ENCODE results near the gene STXBP4.

Gene STXBP4

DNA sequence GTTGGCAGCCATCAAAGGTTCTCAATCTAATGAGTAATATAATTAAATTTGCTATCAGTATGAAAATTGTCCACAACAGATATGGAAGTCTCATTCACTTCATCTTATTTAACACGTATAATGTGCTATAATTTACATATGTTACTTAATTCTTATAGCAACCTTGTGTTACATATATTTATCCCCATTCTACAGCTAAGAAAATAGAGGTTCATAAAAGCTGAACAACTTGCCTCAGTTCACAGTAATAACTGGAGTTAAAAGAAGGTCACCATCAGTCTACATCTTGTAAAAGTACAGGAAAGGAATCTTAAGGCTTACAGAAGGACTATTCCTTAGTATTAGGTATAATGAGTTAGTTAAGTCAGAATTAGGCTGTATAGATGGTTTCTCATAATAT, 27.9 kb downstream of the STXBP4 start:
- H3K27me3 ChIP-seq (ENCODE audit: control insufficient read depth, insufficient read depth, low read length): no peaks in the 10 kb centered on the region
- H3K36me3 ChIP-seq (ENCODE audit: control insufficient read depth, insufficient read depth, low read length): no peaks in the 10 kb centered on the region
- no peak overlapping the region for H3K4me3 ChIP-seq (ENCODE audit: low read length)
- H3K9me3 ChIP-seq (ENCODE audit: control insufficient read depth, low read length): no peaks in the 10 kb centered on the region
- no peak overlapping the region for H3K9ac ChIP-seq (ENCODE audit: low read length)
- H3K4me1 ChIP-seq (ENCODE audit: control insufficient read depth, insufficient read depth, low read length): no peaks in the 10 kb centered on the region

DNA sequence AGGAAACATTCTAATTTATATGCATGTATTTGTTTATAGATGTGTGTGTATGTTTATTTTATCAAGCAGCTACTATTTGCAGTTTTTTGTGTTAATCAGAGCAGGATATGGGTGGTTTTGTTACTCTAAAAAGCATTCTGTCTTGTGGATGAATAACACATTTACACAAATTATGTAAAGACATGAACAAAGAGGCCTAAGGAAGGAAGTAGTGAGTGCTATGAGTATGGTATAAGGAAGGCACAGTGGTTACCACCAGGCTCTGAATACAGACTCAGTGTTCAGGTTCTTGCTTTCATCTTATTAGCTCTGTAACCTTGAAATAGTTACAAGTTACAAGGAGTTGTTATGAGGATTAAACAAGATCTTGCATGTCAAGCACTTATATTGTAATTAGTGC, 33.9 kb downstream of the STXBP4 start:
- no peaks in the 10 kb centered on the region for H3K4me1 ChIP-seq (ENCODE audit: control insufficient read depth, insufficient read depth, low read length)
- H3K27me3 ChIP-seq (ENCODE audit: control insufficient read depth, insufficient read depth, low read length): no peaks in the 10 kb centered on the region
- no peaks in the 10 kb centered on the region for H3K36me3 ChIP-seq (ENCODE audit: control insufficient read depth, insufficient read depth, low read length)
- H3K9me3 ChIP-seq (ENCODE audit: control insufficient read depth, low read length): no peaks in the 10 kb centered on the region
- H3K4me3 ChIP-seq (ENCODE audit: low read length): no peak overlapping the region
- no peak overlapping the region for H3K9ac ChIP-seq (ENCODE audit: low read length)

DNA sequence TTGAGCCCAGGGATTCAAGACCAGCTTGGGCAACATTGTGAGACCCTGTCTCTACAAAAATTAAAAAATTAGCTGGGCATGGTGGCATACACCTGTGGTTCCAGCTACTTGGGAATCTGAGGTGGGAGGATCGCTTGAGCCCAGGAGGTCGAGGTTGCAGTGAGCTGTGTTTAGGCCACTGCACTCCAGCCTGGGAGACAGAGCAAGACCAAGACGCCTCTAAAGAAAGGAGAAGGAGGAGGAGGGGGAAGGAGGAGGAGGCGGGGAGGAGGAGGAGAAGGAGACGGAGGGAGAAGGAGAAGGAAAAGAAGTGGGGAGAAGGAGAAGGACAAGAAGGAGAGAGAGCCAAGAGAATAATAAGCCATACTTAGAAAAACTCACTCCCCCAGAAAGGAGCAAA, 35.9 kb downstream of the STXBP4 start:
- Histone ChIP-seq H3K9me3 (ENCODE audit: control insufficient read depth, low read length) (no peaks in the 10 kb centered on the region), H3K4me1 (ENCODE audit: control insufficient read depth, insufficient read depth, low read length) (no peaks in the 10 kb centered on the region), H3K27me3 (ENCODE audit: control insufficient read depth, insufficient read depth, low read length) (no peaks in the 10 kb centered on the region), H3K9ac (ENCODE audit: low read length) (no peak overlapping the region), H3K4me3 (ENCODE audit: low read length) (no peak overlapping the region), H3K36me3 (ENCODE audit: control insufficient read depth, insufficient read depth, low read length) (no peaks in the 10 kb centered on the region)

DNA sequence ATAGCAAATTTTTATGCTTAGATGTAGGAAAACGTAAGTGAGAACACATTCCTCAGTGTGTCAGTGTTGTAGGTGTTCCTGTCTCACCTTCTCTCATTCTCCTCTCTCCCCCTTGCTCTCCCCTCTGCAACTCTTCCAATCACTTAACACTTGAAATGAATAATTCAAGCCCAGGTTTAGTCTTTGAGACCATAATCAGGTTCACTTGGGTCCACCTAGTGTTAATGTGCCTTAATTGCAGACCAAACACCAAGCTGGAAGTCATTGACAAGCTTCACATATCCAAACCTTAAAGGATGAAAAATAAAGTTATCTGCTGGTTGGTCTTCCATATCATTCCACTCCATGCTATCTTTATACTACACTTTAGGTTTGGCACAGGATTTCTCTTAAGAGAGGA, 37.0 kb downstream of the STXBP4 start:
- no peaks in the 10 kb centered on the region for H3K4me1 ChIP-seq (ENCODE audit: control insufficient read depth, insufficient read depth, low read length)
- H3K4me3 ChIP-seq (ENCODE audit: low read length): no peak overlapping the region
- H3K9ac ChIP-seq (ENCODE audit: low read length): no peak overlapping the region
- H3K27me3 ChIP-seq (ENCODE audit: control insufficient read depth, insufficient read depth, low read length): no peaks in the 10 kb centered on the region
- no peaks in the 10 kb centered on the region for H3K9me3 ChIP-seq (ENCODE audit: control insufficient read depth, low read length)
- no peaks in the 10 kb centered on the region for H3K36me3 ChIP-seq (ENCODE audit: control insufficient read depth, insufficient read depth, low read length)

DNA sequence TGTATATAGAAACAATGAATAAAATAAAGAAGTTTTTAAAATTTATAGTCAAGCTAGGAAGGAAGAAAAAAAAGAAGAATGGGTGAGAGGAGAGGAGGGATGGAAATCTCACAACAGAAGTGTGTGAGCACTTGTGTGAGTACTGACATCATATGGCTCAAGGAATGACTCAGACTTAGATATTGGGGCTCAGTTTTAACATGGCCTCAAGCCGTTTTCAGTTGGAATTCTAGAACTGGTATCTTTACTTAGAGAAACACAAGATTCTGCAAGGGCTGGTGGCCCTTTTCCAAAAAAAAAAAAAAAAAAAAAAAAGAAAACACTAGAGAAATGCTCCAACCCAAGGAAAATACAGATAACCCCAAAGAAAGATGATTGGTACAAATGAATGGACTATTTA, 55.1 kb downstream of the STXBP4 start:
- H3K27me3 ChIP-seq (ENCODE audit: control insufficient read depth, insufficient read depth, low read length): no peaks in the 10 kb centered on the region
- H3K9ac ChIP-seq (ENCODE audit: low read length): no peak overlapping the region
- no peaks in the 10 kb centered on the region for H3K9me3 ChIP-seq (ENCODE audit: control insufficient read depth, low read length)
- no peaks in the 10 kb centered on the region for H3K36me3 ChIP-seq (ENCODE audit: control insufficient read depth, insufficient read depth, low read length)
- no peaks in the 10 kb centered on the region for H3K4me1 ChIP-seq (ENCODE audit: control insufficient read depth, insufficient read depth, low read length)
- H3K4me3 ChIP-seq (ENCODE audit: low read length): no peak overlapping the region

DNA sequence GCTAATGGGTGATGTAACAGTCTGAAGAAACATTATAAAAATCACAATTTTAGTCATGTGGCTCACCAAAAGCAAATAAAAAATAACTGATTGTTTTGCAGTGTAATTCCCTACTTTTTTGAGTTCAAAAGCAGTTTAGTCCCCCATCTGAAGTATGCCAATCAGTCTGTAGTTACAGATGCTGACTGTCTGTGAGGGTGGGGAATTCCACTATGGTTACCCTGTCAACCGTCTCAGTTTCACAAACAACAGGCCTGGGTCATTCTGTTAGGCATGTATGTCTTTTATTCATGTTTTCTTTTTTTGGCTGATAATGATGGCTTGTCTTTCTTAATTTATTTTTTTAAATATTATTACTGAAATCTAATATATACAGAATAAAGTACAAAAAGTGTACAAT, 69.3 kb downstream of the STXBP4 start:
- Histone ChIP-seq H3K36me3 (ENCODE audit: control insufficient read depth, insufficient read depth, low read length) (no peaks in the 10 kb centered on the region), H3K27me3 (ENCODE audit: control insufficient read depth, insufficient read depth, low read length) (no peaks in the 10 kb centered on the region), H3K9ac (ENCODE audit: low read length) (no peak overlapping the region), H3K9me3 (ENCODE audit: control insufficient read depth, low read length) (no peaks in the 10 kb centered on the region), H3K4me1 (ENCODE audit: control insufficient read depth, insufficient read depth, low read length) (no peaks in the 10 kb centered on the region), H3K4me3 (ENCODE audit: low read length) (no peak overlapping the region)

DNA sequence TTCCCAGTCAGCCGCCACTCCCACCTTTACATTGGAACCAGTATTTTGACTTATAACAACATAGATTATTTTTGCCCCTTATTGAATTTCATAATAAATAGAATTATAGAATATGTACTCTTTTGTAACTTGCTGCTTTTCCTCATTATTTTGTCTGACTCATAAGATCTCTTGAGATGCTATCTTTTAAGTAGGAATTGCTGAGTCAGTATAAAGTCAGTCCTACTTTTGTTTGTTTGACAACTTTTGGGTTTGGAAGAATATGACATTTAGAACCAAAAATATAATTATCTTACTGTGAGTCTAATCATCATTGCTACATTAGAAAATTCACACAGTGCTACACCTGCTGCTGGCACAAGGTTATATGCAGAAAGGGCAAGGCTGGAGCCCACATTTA, 69.7 kb downstream of the STXBP4 start:
- Histone ChIP-seq H3K27me3 (ENCODE audit: control insufficient read depth, insufficient read depth, low read length) (no peaks in the 10 kb centered on the region), H3K36me3 (ENCODE audit: control insufficient read depth, insufficient read depth, low read length) (no peaks in the 10 kb centered on the region), H3K4me3 (ENCODE audit: low read length) (no peak overlapping the region), H3K9ac (ENCODE audit: low read length) (no peak overlapping the region), H3K4me1 (ENCODE audit: control insufficient read depth, insufficient read depth, low read length) (no peaks in the 10 kb centered on the region), H3K9me3 (ENCODE audit: control insufficient read depth, low read length) (no peaks in the 10 kb centered on the region)

DNA sequence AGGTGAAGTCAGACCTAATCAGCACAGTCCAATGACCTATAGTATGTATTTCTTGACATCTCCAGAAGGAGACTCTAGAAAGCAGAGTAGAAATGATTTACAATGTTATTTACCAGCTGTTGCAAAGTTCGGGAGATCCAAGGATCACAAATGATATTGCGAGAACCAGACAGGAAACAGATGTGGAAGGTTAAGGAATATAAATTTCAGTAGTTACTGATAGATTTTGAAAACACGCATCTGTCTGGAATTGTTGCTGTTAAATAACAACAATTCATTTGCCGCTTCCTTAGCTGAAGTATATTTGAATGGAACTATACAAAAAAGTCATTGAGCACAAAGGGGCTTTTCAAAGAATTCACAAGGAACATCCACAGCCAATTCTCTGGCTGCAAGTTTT, 72.0 kb downstream of the STXBP4 start:
- H3K4me1 ChIP-seq (ENCODE audit: control insufficient read depth, insufficient read depth, low read length): no peaks in the 10 kb centered on the region
- H3K27me3 ChIP-seq (ENCODE audit: control insufficient read depth, insufficient read depth, low read length): no peaks in the 10 kb centered on the region
- no peak overlapping the region for H3K9ac ChIP-seq (ENCODE audit: low read length)
- H3K36me3 ChIP-seq (ENCODE audit: control insufficient read depth, insufficient read depth, low read length): no peaks in the 10 kb centered on the region
- H3K4me3 ChIP-seq (ENCODE audit: low read length): no peak overlapping the region
- H3K9me3 ChIP-seq (ENCODE audit: control insufficient read depth, low read length): no peaks in the 10 kb centered on the region

DNA sequence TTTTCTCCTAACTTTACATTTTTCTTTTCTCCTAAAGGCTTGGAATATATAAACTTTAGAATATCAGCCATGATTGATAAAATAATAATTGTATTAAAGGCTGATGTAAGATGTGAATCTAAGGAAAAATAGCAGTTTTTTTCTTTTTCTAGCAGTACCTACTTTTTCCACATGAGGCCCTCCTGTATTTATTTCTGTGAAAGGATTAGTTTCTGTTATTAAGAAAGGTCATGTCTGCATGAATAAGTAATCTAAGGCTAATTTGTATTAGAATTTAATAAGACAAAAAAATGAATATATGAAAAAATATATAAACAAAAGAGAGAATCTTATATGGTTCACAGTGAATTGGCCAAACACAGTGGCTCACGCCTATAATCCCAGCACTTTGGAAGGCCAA, 85.3 kb downstream of the STXBP4 start:
- H3K9me3 ChIP-seq (ENCODE audit: control insufficient read depth, low read length): no peaks in the 10 kb centered on the region
- H3K27me3 ChIP-seq (ENCODE audit: control insufficient read depth, insufficient read depth, low read length): no peaks in the 10 kb centered on the region
- no peak overlapping the region for H3K4me3 ChIP-seq (ENCODE audit: low read length)
- H3K36me3 ChIP-seq (ENCODE audit: control insufficient read depth, insufficient read depth, low read length): no peaks in the 10 kb centered on the region
- H3K4me1 ChIP-seq (ENCODE audit: control insufficient read depth, insufficient read depth, low read length): no peaks in the 10 kb centered on the region
- H3K9ac ChIP-seq (ENCODE audit: low read length): no peak overlapping the region

DNA sequence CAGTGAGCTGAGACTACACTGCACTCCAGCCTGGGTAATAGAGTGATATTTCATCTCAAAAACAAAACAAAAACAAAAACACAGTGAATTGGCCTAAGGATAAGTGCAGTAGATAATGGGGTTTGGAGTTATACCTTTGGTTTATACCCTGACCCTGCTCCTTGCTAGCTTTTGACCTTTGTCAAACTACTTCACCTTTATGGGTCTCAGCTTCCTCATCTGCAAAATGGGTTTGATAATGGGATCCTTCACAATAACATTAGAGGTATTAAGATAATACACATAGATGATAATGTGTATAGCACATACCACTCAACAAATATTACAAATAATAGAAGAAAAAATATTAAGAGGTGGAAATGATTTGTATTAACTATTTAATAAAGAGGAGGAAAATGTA, 85.9 kb downstream of the STXBP4 start:
- no peak overlapping the region for H3K9ac ChIP-seq (ENCODE audit: low read length)
- H3K4me1 ChIP-seq (ENCODE audit: control insufficient read depth, insufficient read depth, low read length): no peaks in the 10 kb centered on the region
- no peaks in the 10 kb centered on the region for H3K36me3 ChIP-seq (ENCODE audit: control insufficient read depth, insufficient read depth, low read length)
- no peaks in the 10 kb centered on the region for H3K9me3 ChIP-seq (ENCODE audit: control insufficient read depth, low read length)
- no peaks in the 10 kb centered on the region for H3K27me3 ChIP-seq (ENCODE audit: control insufficient read depth, insufficient read depth, low read length)
- no peak overlapping the region for H3K4me3 ChIP-seq (ENCODE audit: low read length)

DNA sequence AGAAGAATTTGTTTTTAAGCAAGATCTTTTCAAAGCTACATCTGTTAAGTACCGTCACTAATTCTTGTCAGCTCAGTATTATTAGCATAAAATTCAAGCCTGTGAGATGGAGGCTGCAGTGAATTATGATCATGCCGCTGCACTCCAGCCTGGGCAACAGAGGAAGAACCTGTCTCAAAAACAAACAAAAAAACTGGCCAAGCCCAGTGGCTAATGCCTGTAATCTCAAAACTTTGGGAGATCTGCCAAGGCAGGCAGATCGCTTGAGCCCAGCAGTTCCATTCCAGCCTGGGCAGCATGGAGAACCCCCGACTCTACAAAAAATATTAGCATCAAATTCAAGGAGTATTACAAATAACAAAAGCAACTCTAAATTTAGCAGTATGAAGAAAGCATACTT, 88.0 kb downstream of the STXBP4 start:
- Histone ChIP-seq H3K9ac (ENCODE audit: low read length) (no peak overlapping the region), H3K27me3 (ENCODE audit: control insufficient read depth, insufficient read depth, low read length) (no peaks in the 10 kb centered on the region), H3K9me3 (ENCODE audit: control insufficient read depth, low read length) (no peaks in the 10 kb centered on the region), H3K36me3 (ENCODE audit: control insufficient read depth, insufficient read depth, low read length) (no peaks in the 10 kb centered on the region), H3K4me3 (ENCODE audit: low read length) (no peak overlapping the region), H3K4me1 (ENCODE audit: control insufficient read depth, insufficient read depth, low read length) (no peaks in the 10 kb centered on the region)

DNA sequence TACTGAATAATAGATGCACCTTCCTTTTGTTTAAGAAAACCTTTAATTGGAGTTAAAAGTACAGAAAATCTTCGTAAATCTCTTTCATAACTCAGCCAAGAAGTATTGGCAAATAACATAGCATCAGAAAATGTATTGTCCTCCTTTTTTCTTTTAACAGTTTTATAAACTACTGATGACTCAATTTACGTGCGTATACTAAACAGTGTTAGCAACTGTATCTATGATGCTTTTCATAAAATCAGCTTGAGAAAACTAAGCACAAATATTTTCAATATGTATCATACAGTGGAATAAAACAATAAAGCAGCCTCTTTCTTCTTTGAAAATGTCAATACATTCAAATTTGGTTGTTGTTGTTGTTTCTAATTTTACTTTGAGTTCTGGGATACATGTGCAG, 88.6 kb downstream of the STXBP4 start:
- Histone ChIP-seq H3K9ac (ENCODE audit: low read length) (no peak overlapping the region), H3K36me3 (ENCODE audit: control insufficient read depth, insufficient read depth, low read length) (no peaks in the 10 kb centered on the region), H3K4me1 (ENCODE audit: control insufficient read depth, insufficient read depth, low read length) (no peaks in the 10 kb centered on the region), H3K4me3 (ENCODE audit: low read length) (no peak overlapping the region), H3K9me3 (ENCODE audit: control insufficient read depth, low read length) (no peaks in the 10 kb centered on the region), H3K27me3 (ENCODE audit: control insufficient read depth, insufficient read depth, low read length) (no peaks in the 10 kb centered on the region)

DNA sequence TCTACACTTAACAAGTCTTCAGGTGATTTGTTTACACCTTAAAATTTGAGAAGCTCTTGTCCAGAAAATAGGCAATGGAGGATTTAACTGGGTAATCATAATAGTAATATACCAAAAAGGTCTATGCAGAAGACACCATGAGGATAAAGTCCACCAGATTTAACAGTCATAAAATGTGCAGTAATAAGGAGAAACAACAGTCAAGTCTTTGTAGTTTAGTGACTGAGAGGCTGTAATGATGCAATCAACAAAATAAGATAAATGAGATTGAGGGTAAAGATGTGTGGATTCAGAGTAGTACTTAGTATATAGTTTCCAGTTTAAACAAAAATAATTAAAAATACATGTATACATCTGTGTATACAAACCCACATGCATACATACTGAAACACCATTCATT, 91.2 kb downstream of the STXBP4 start:
- no peaks in the 10 kb centered on the region for H3K4me1 ChIP-seq (ENCODE audit: control insufficient read depth, insufficient read depth, low read length)
- H3K9me3 ChIP-seq (ENCODE audit: control insufficient read depth, low read length): no peaks in the 10 kb centered on the region
- no peak overlapping the region for H3K4me3 ChIP-seq (ENCODE audit: low read length)
- H3K36me3 ChIP-seq (ENCODE audit: control insufficient read depth, insufficient read depth, low read length): no peaks in the 10 kb centered on the region
- no peaks in the 10 kb centered on the region for H3K27me3 ChIP-seq (ENCODE audit: control insufficient read depth, insufficient read depth, low read length)
- no peak overlapping the region for H3K9ac ChIP-seq (ENCODE audit: low read length)
